ENCODE data around the gene CASZ1.

Gene CASZ1

DNA sequence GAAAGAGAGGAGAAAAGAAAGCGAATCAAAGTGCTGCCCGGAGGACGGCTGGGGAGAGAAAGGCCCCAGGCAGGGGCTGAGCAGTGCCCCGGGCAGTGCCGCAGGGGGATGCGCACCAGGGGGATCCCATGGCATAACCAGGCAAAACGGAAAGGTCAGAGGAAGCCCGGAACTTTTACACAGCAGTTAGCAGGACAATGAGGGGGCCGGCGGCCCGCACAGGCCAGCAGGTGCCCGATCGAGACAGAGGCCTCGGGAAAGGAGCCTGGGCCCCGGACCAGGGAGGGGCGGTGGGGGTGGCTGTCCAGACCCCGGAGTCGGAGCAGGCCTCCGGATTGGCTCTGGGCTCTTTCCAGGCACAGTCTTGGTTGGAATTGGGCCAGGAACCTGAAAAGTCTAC, 86.8 kb downstream of the CASZ1 start:
- in situ Hi-C loops (cut with HindIII; ENCODE audit: low pct_ligation_motif_present, low sequenced_read_pairs), result no loop called here
- Histone ChIP-seq H3K36me3 (replicated peaks) (no peaks in the 10 kb centered on the region), H3K27me3 (replicated peaks) (peaks cover 47% of the 10 kb centered on the region), H3K27ac (no peak overlapping the region), H3K4me3 (ENCODE audit: low read depth, low read length) (no peak overlapping the region)
- no peak for DNase-seq
- TF ChIP-seq, protein P1, sequence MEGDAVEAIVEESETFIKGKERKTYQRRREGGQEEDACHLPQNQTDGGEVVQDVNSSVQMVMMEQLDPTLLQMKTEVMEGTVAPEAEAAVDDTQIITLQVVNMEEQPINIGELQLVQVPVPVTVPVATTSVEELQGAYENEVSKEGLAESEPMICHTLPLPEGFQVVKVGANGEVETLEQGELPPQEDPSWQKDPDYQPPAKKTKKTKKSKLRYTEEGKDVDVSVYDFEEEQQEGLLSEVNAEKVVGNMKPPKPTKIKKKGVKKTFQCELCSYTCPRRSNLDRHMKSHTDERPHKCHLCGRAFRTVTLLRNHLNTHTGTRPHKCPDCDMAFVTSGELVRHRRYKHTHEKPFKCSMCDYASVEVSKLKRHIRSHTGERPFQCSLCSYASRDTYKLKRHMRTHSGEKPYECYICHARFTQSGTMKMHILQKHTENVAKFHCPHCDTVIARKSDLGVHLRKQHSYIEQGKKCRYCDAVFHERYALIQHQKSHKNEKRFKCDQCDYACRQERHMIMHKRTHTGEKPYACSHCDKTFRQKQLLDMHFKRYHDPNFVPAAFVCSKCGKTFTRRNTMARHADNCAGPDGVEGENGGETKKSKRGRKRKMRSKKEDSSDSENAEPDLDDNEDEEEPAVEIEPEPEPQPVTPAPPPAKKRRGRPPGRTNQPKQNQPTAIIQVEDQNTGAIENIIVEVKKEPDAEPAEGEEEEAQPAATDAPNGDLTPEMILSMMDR (IDR thresholded peaks at IDR 0.05; ENCODE audit: low read depth, low read length, missing control alignments), result no peak

DNA sequence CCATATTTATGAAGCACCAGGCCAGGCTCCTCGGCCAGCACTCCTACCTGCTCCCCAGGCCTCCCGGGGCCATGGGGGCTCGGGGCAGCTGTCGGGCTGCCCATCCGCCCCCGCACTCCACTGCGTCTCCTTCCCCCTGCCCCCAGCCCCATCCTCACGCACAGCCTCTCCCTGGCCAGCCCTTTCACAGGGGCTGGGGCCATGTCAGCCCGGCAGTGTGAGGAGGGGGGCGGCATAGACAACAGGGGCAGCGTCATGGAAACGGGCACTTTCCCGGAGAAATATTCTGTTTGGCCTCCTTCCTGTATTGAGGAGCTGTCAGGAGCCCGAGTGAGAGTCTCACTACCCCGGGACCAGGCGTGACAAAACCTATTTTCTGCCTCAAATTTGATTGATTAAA, 87.3 kb downstream of the CASZ1 start:
- no peak for DNase-seq
- in situ Hi-C loops (cut with HindIII; ENCODE audit: low pct_ligation_motif_present, low sequenced_read_pairs), result no loop called here
- TF ChIP-seq, protein P1 (IDR thresholded peaks at IDR 0.05; ENCODE audit: low read depth, low read length, missing control alignments), result no peak
- Histone ChIP-seq H3K36me3 (replicated peaks) (no peaks in the 10 kb centered on the region), H3K27ac (no peak overlapping the region), H3K27me3 (replicated peaks) (peaks cover 47% of the 10 kb centered on the region), H3K4me3 (ENCODE audit: low read depth, low read length) (no peak overlapping the region)

DNA sequence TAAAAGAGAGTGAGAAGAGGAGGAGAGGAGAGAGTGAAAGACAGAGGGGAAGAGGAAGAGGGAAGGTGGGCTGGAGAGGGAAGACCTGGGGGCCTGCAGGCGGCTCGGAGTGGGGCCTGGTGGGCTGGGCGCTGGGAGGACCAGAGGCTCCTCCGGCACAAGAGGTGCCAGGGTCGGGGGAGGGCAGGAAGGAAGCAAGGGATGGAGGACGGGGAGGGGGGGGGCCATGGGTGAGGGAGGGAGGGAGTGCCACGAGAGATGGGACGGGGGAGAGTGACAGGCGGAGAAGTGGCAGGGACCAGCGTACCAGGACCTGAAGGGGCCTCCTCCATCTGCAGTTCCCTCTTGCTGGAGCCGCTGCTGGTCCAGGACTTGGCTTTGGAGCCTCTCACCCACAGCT, 87.7 kb downstream of the CASZ1 start:
- H3K4me3 ChIP-seq (ENCODE audit: low read depth, low read length), result no peak overlapping the region
- no peak overlapping the region for H3K27ac ChIP-seq
- no peaks in the 10 kb centered on the region for H3K36me3 ChIP-seq (replicated peaks)
- TF ChIP-seq, protein P1 (IDR thresholded peaks at IDR 0.05; ENCODE audit: low read depth, low read length, missing control alignments), result no peak
- in situ Hi-C loops (cut with HindIII; ENCODE audit: low pct_ligation_motif_present, low sequenced_read_pairs), result no loop called here
- no peak for DNase-seq
- H3K27me3 ChIP-seq (replicated peaks), result peaks cover 43% of the 10 kb centered on the region

DNA sequence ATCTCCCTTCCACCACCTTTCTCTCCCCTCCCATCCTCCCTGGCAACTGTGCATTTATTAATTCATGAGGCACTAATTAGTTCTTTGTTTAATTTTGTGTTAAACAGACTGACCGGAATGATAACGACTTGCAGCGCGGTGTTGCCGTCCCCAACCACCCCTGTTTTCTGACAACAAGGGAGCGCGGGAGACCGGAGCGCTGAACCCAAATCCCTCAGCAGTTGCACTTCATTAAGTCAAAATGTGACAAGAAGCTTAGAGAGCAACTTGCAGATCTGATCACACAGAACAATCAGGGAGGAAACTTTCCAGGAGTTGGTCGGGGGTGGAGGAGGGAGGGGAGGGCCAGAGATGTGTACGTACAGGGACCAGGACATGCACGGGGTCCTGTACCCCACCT, 89.2 kb downstream of the CASZ1 start:
- Histone ChIP-seq H3K27me3 (replicated peaks) (peaks cover 37% of the 10 kb centered on the region), H3K27ac (no peak overlapping the region), H3K4me3 (ENCODE audit: low read depth, low read length) (no peak overlapping the region), H3K36me3 (replicated peaks) (no peaks in the 10 kb centered on the region)
- in situ Hi-C loops (cut with HindIII; ENCODE audit: low pct_ligation_motif_present, low sequenced_read_pairs), result no loop called here
- DNase-seq, result no peak
- TF ChIP-seq, protein P1 (IDR thresholded peaks at IDR 0.05; ENCODE audit: low read depth, low read length, missing control alignments), result no peak

DNA sequence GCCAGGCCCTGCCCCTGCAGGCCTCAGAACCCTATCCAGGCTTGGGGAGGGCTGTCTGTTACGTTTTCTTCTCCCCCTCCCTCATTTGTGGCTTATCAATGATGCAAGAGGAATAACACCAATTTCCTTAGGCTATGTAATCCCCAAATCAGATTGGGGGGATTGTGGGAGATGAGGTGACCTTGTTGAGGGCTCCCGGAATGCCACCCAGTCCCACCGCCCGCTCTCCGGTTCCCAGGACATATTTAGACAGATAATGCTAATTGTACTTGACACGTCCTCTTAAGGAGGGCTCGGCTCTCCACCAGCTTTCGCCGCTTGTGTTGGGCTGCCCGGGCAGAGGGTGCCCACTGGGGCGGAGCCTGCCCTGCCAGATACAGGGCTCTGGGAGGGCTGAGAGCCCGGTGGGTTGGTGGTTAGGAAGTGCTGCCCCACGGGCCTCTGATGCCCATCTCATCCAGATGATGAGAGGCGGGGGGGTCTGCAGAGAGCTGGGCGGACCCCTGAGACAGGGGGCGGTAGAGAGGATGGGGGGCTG, 90.0 kb downstream of the CASZ1 start:
- no peak overlapping the region for H3K4me3 ChIP-seq (ENCODE audit: low read depth, low read length)
- in situ Hi-C loops (cut with HindIII; ENCODE audit: low pct_ligation_motif_present, low sequenced_read_pairs), result no loop called here

More for the DNA sequence above, 90.0 kb downstream of the CASZ1 start:
- Histone ChIP-seq H3K27me3 (replicated peaks) (peaks cover 41% of the 10 kb centered on the region), H3K36me3 (replicated peaks) (no peaks in the 10 kb centered on the region), H3K27ac (no peak overlapping the region)
- DNase-seq, result no peak
- TF ChIP-seq, protein P1 (IDR thresholded peaks at IDR 0.05; ENCODE audit: low read depth, low read length, missing control alignments), result no peak
